ENCODE results near the gene MDH2.
"Not testable (repeated sequence)": the region's sequence is repeated elsewhere in the genome, so short reads cannot be mapped to it uniquely, and the experiment has no call there.

The MDH2 gene

GRCh38 chr7:76089865-76090475, 42.1 kb downstream of the MDH2 start:
- Mint-ChIP-seq H3K27ac (peak overlapping the region in 1 of 2 donors; percentile 69), H3K4me3 (no peak overlapping the region)

GRCh38 chr7:76091506-76091905, 43.6 kb downstream of the MDH2 start:
- DNase-seq: no peak
- H3K4me3 Mint-ChIP-seq: no peak overlapping the region
- H3K27me3 Mint-ChIP-seq: peaks cover 21 to 66% of the 10 kb centered on the region in 2 donors
- no peak overlapping the region for H3K27ac Mint-ChIP-seq
- no peaks in the 10 kb centered on the region for H3K9me3 Mint-ChIP-seq
- no peaks in the 10 kb centered on the region for H3K4me1 Mint-ChIP-seq (ENCODE audit: low read depth in 2 of 2)
- H3K36me3 Mint-ChIP-seq (ENCODE audit: insufficient read depth): no peaks in the 10 kb centered on the region
- no peak for ATAC-seq (replicated peaks)

More at GRCh38 chr7:76089865-76090475, 42.1 kb downstream of the MDH2 start:
- no peaks in the 10 kb centered on the region for H3K4me1 Mint-ChIP-seq (ENCODE audit: low read depth in 2 of 2)
- DNase-seq: no peak
- ATAC-seq (replicated peaks): no peak
- no peaks in the 10 kb centered on the region for H3K36me3 Mint-ChIP-seq (ENCODE audit: insufficient read depth)
- peaks cover 16 to 62% of the 10 kb centered on the region in 2 donors for H3K27me3 Mint-ChIP-seq
- no peaks in the 10 kb centered on the region for H3K9me3 Mint-ChIP-seq

- H3K4me3 Mint-ChIP-seq; DNase-seq; H3K36me3 Mint-ChIP-seq (ENCODE audit: insufficient read depth); H3K9me3 Mint-ChIP-seq; H3K27ac Mint-ChIP-seq; H3K4me1 Mint-ChIP-seq (ENCODE audit: low read depth in 2 of 2); ATAC-seq (replicated peaks): not testable (repeated sequence)
- H3K27me3 Mint-ChIP-seq: peaks cover 21 to 56% of the 10 kb centered on the region in 2 donors
Observed at GRCh38 chr7:76093531-76093930, 45.6 kb downstream of the MDH2 start.

GRCh38 chr7:76094326-76094725, 46.4 kb downstream of the MDH2 start:
- not testable (repeated sequence) for H3K27ac Mint-ChIP-seq; ATAC-seq (replicated peaks); H3K4me3 Mint-ChIP-seq; DNase-seq; H3K36me3 Mint-ChIP-seq (ENCODE audit: insufficient read depth); H3K9me3 Mint-ChIP-seq; H3K4me1 Mint-ChIP-seq (ENCODE audit: low read depth in 2 of 2)
- H3K27me3 Mint-ChIP-seq: peaks cover 21 to 54% of the 10 kb centered on the region in 2 donors

- H3K4me1 Mint-ChIP-seq (ENCODE audit: low read depth in 2 of 2): no peaks in the 10 kb centered on the region
- ATAC-seq (replicated peaks): no peak
Observed at GRCh38 chr7:76095908-76096307, 48.0 kb downstream of the MDH2 start.

GRCh38 chr7:76101693-76102437, 54.0 kb downstream of the MDH2 start:
- H3K27me3 Mint-ChIP-seq: peaks cover 7 to 11% of the 10 kb centered on the region in 2 donors
- not testable (repeated sequence) for H3K4me3 Mint-ChIP-seq; H3K27ac Mint-ChIP-seq; H3K36me3 Mint-ChIP-seq (ENCODE audit: insufficient read depth); DNase-seq; H3K9me3 Mint-ChIP-seq; ATAC-seq (replicated peaks); H3K4me1 Mint-ChIP-seq (ENCODE audit: low read depth in 2 of 2)

More at GRCh38 chr7:76095908-76096307, 48.0 kb downstream of the MDH2 start:
- H3K27ac Mint-ChIP-seq: no peak overlapping the region
- peaks cover 12 to 54% of the 10 kb centered on the region in 2 donors for H3K27me3 Mint-ChIP-seq
- H3K9me3 Mint-ChIP-seq: no peaks in the 10 kb centered on the region
- DNase-seq: no peak
- no peaks in the 10 kb centered on the region for H3K36me3 Mint-ChIP-seq (ENCODE audit: insufficient read depth)
- no peak overlapping the region for H3K4me3 Mint-ChIP-seq

GRCh38 chr7:76103788-76104187, 55.9 kb downstream of the MDH2 start:
- not testable (repeated sequence) for H3K36me3 Mint-ChIP-seq (ENCODE audit: insufficient read depth); ATAC-seq (replicated peaks)
- H3K27me3 Mint-ChIP-seq: peaks cover 7 to 11% of the 10 kb centered on the region in 2 donors

GRCh38 chr7:76106130-76106529, 58.2 kb downstream of the MDH2 start:
- not testable (repeated sequence) for H3K4me1 Mint-ChIP-seq (ENCODE audit: low read depth in 2 of 2); H3K36me3 Mint-ChIP-seq (ENCODE audit: insufficient read depth); DNase-seq; H3K9me3 Mint-ChIP-seq; ATAC-seq (replicated peaks); H3K4me3 Mint-ChIP-seq; H3K27ac Mint-ChIP-seq
- H3K27me3 Mint-ChIP-seq: peaks cover 7 to 11% of the 10 kb centered on the region in 2 donors

More at GRCh38 chr7:76103788-76104187, 55.9 kb downstream of the MDH2 start:
- not testable (repeated sequence) for DNase-seq; H3K4me3 Mint-ChIP-seq; H3K27ac Mint-ChIP-seq; H3K9me3 Mint-ChIP-seq; H3K4me1 Mint-ChIP-seq (ENCODE audit: low read depth in 2 of 2)

- H3K27ac Mint-ChIP-seq: no peak overlapping the region
- peaks cover 3 to 6% of the 10 kb centered on the region in 2 donors for H3K27me3 Mint-ChIP-seq
- no peaks in the 10 kb centered on the region for H3K36me3 Mint-ChIP-seq (ENCODE audit: insufficient read depth)
- H3K4me1 Mint-ChIP-seq (ENCODE audit: low read depth in 2 of 2): no peaks in the 10 kb centered on the region
- no peaks in the 10 kb centered on the region for H3K9me3 Mint-ChIP-seq
- no peak for DNase-seq
- ATAC-seq (replicated peaks): no peak
- no peak overlapping the region for H3K4me3 Mint-ChIP-seq
Observed at GRCh38 chr7:76106893-76107292, 59.0 kb downstream of the MDH2 start.

GRCh38 chr7:76108540-76109233, 60.8 kb downstream of the MDH2 start:
- DNase-seq: no peak
- peaks cover 9 to 13% of the 10 kb centered on the region in 2 donors for H3K27me3 Mint-ChIP-seq
- H3K9me3 Mint-ChIP-seq: no peaks in the 10 kb centered on the region
- peaks cover 4% of the 10 kb centered on the region for H3K36me3 Mint-ChIP-seq (ENCODE audit: insufficient read depth)
- no peak overlapping the region for H3K27ac Mint-ChIP-seq
- no peak for ATAC-seq (replicated peaks)
- no peak overlapping the region for H3K4me3 Mint-ChIP-seq
- H3K4me1 Mint-ChIP-seq (ENCODE audit: low read depth in 2 of 2): no peaks in the 10 kb centered on the region

- DNase-seq; H3K27ac Mint-ChIP-seq; H3K36me3 Mint-ChIP-seq (ENCODE audit: insufficient read depth); ATAC-seq (replicated peaks); H3K4me3 Mint-ChIP-seq; H3K9me3 Mint-ChIP-seq; H3K4me1 Mint-ChIP-seq (ENCODE audit: low read depth in 2 of 2): not testable (repeated sequence)
- peaks cover 9 to 13% of the 10 kb centered on the region in 2 donors for H3K27me3 Mint-ChIP-seq
Observed at GRCh38 chr7:76113042-76113630, 65.2 kb downstream of the MDH2 start.

GRCh38 chr7:76114742-76115141, 66.8 kb downstream of the MDH2 start:
- DNase-seq; H3K4me3 Mint-ChIP-seq; H3K27ac Mint-ChIP-seq; H3K4me1 Mint-ChIP-seq (ENCODE audit: low read depth in 2 of 2); H3K9me3 Mint-ChIP-seq; ATAC-seq (replicated peaks); H3K36me3 Mint-ChIP-seq (ENCODE audit: insufficient read depth): not testable (repeated sequence)
- H3K27me3 Mint-ChIP-seq: peaks cover 9 to 13% of the 10 kb centered on the region in 2 donors

All from effector memory CD8-positive, alpha-beta T cell (primary cell).